LNCaP clone FGC (cell line): ENCODE data around the gene EFCAB14.
A peak's percentile ranks its signal among the peaks of the same experiment; 100 is the strongest.
"Not testable (repeated sequence)": the region's sequence is repeated elsewhere in the genome, so short reads cannot be mapped to it uniquely, and the experiment has no call there.

Experiments used
- DNase-seq: peaks from one replicate; pipeline ENCODE4 v3.0.0-alpha.2; 2011; ENCODE audit warnings: low read depth
- H3K4me3 ChIP-seq: 2 replicates; pipeline ENCODE4 v1.5.1; 2011; ENCODE audit warnings: mild to moderate bottlenecking, low read depth, low read length, control low read depth
- CTCF ChIP-seq: IDR thresholded peaks from 2 replicates; pipeline ENCODE4 v1.5.1; 2012; ENCODE audit warnings: mild to moderate bottlenecking; ENCODE audit not compliant: control insufficient read depth, insufficient read depth; ENCODE audit errors: extremely low read depth

The EFCAB14 gene

GRCh38 chr1:46667782-46668760 lies 50.8 kb downstream of the EFCAB14 start, which contains the start of gene ATPAF1:
Gene ATPAF1, minus strand, starts transcription at chr1:46668364. Its CDS starts 42 bp downstream, at chr1:46668322.
- peak within 1 kb of the TSS; percentile 97 for H3K4me3 ChIP-seq
- DNase-seq: peak; percentile 70
- TF ChIP-seq CTCF: no peak

GRCh38 chr1:46665983-46666382 lies 52.9 kb downstream of the EFCAB14 start:
- no peak for DNase-seq
- H3K4me3 ChIP-seq: no peak overlapping the region
- TF ChIP-seq CTCF: no peak

- not testable (repeated sequence) for H3K4me3 ChIP-seq, DNase-seq
Observed at GRCh38 chr1:46662919-46663318, 56.0 kb downstream of the EFCAB14 start.

- DNase-seq, H3K4me3 ChIP-seq: not testable (repeated sequence)
Observed at GRCh38 chr1:46660116-46660515, 58.8 kb downstream of the EFCAB14 start.

GRCh38 chr1:46659307-46659870 lies 59.5 kb downstream of the EFCAB14 start:
- DNase-seq: no peak
- TF ChIP-seq CTCF: no peak
- H3K4me3 ChIP-seq: no peak overlapping the region

- no peak for DNase-seq
- TF ChIP-seq CTCF: no peak
- H3K4me3 ChIP-seq: no peak overlapping the region
Observed at GRCh38 chr1:46657775-46658174, 61.1 kb downstream of the EFCAB14 start.

GRCh38 chr1:46656643-46657042 lies 62.3 kb downstream of the EFCAB14 start:
- no peak overlapping the region for H3K4me3 ChIP-seq
- DNase-seq: no peak
- no peak for TF ChIP-seq CTCF
